GM19328 (cell line): ENCODE data around the gene PRRX2.

Experiments used
- ATAC-seq: cut with Tn5 transposase; IDR thresholded peaks from one replicate; pipeline ENCODE4 v1.9.1; 2021; ENCODE audit warnings: mild to moderate bottlenecking, moderate library complexity; ENCODE audit not compliant: unreplicated experiment

PRRX2 gene

DNA sequence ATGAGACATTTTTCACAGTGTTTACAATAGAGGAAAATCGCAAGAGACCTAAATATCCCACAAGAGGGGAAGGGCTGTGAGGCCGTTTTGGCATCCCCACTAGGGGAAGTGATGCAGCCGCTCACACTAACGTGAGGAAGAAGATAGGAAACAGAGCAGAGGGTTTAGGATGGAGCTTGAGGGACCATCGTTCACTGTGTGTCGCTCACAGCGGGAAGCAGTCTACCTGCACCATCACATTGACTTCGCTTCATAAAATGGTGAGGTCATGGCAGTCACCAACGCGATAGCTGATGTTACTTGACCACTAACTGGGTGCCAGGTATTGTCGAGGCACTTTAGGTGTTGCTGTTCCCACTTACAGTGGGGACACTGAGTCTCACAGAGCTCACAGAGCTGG, 35.6 kb downstream of the PRRX2 start:
- ATAC-seq: no peak

DNA sequence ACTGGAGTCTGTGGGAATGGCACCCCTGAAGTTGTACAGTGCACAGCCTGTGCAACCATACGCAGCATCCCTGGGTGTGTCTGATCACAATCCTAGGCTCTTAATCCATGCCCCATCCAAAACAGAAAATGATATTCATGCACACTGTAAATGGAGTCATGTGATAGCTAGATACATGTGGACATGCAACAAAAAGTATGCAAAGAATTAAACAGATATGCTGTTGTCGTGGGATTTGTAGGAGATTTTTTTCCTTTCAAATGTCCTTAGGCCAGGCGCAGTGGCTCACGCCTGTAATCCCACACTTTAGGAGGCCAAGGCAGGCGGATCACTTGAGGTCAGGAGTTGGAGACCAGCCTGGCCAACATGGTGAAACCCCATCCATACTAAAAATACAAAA, 36.1 kb downstream of the PRRX2 start:
- ATAC-seq: no peak

DNA sequence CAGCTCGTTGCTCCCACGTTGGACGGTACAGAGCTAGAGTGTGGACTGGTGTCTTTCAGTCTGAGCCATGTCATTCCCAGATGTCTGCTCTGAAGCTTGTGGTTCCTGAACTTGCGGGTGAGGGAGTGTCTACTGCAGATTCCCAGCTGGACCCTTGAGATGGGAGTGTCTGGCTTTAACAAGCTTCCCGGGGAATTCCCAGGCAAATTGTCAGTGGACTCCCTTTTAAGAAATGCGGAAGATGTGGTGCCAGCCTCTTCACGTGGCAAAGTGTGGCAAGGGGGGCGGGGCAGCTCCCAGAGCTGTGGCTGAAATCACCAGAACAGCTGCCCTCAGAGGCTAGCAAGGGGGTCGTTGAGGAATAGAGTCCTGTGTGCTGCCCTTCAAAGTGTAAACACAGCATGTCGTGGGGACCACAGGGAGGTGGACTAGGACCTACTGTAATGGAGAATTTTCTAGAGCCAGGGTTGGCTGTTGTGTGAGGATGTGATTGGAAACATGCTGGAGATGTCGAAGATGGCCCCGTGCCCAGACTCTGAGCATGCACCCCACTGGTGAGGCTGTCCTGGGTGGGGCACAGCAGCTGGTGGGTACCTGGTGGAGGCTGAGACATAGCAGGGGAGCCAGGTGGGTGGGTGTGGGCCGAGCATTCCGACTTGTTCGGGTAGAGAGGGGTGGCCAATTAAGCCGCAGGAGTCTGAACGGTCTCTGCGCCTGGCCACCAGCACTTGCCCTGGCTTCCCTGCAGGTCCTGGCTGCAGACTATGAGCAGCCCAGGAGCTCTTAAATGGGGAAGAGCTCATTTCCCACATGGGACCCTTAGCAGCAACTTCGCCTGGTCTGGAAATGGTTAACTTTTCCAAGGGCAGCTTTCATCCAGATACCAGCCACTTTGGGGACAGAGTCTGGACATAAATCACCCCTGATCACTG, 37.4 kb downstream of the PRRX2 start:
- no peak for ATAC-seq

DNA sequence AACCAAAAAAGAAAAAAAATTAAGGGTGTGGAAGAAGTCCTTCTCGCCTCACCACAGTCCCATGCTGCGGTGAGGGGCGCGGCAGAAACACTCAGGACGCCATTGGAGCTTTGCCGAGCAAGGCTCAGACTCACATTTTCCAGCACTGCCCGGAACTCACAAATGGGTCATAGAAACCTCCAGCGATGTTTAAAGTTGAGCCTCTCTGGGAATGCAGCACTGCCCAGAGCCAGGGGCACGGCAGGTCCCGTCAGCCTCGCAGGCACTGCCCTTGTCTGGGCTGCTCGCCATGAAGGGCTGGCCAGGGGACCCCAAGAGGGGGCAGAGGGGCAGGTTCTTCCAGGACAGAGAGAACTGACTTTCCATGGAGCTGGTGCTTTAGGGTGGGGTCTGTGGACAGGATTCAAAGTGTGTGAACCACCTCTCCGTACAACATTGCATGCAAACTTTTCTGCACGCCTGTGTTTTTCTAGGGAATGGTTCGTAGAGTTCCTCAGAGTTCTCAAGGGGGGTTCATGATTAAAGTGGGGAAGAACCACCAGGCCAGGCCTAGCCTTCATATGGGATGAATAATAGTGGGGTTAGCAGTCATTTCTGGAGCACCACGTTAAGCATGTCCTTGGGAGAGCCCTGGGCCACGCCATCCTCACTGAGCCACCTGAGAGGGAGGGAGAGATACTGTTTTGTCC, 38.4 kb downstream of the PRRX2 start:
- no peak for ATAC-seq

DNA sequence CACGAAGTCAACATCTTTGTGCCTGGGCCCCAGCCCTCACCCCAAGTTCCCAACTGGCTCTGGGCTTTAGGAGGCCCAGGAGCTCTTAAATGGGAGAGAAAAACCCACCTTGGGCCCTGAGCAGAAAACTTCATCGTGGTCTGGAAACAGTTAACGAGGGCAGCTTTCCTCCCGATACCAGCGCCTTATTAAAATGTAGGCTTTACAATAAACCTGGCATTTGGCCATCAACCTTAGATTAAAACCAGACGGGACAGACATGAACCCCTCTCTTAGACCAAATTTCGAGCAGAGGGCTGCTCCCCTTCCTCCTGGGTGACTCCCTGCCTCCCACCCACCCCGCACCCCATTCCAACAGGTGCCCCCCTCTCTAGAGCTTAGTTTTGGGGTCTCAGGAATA, 39.4 kb downstream of the PRRX2 start:
- ATAC-seq: no peak

DNA sequence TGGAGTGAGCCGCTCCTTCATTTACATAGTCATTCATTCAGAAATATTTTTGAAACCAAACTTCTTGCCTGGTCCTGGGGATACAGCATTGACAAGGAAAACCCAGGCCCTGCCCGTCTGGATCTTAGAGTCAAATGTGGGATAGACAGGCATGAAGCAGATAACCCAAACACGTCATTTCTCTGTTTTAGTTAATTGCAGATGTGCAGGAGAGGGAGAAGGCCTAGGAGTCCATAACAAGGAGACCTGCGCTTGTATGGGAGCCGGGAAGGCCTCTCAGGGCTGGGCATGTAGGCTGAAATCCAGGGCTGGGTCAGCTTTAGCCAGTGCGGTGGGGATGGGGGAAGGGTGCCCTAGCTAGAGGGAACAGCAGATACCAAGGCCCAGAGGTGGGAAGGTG, 43.3 kb downstream of the PRRX2 start:
- ATAC-seq: no peak

DNA sequence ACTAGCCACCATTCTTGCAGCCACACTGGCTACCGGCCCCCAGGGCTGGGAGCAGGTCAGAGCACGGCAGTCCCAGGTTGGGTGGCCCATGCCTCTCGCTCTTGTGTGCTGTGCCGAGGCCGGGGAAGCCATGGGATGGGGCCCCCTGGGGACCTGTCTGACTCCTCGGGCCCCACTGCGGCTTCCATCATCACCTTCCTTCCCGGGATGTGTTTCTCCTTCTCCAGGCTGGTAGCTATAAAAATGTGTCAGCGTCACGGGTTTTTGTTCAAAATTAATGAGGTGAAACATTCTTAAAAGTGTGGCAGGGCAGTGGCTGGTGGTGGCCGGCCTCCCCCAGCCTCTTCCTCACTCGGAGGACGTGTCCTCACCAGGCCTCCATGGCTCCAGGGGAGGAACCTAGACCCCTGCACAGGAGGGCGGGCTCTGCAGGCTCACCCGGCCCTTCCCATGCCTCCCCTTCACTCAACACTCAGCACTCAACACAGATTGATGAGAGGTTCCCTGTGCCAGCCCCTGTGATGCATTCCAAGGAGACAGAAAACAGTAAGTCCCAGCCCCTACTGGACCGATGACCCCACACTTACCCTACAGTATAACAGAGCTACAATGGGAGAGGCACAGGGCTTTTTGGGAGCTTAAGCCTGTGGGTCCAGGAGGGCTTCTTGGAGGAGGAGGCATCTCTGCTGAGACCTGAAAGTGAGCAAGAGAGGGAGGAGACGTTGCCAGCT, 44.2 kb downstream of the PRRX2 start:
- ATAC-seq: no peak

DNA sequence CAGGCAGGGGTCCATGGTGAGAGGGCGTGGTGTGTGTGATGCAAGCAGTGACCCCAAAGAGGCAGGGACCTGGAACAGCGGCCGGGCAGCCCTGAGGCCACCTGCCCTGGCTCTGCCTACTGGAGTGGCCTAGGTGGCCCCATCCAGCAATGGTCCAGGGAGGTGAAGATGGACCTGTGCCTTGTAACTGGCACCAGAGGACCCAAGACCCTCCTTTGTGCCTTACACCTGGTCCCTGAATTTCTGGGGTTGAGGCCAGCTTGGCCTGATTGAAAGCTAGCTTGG, 44.7 kb downstream of the PRRX2 start:
- no peak for ATAC-seq

DNA sequence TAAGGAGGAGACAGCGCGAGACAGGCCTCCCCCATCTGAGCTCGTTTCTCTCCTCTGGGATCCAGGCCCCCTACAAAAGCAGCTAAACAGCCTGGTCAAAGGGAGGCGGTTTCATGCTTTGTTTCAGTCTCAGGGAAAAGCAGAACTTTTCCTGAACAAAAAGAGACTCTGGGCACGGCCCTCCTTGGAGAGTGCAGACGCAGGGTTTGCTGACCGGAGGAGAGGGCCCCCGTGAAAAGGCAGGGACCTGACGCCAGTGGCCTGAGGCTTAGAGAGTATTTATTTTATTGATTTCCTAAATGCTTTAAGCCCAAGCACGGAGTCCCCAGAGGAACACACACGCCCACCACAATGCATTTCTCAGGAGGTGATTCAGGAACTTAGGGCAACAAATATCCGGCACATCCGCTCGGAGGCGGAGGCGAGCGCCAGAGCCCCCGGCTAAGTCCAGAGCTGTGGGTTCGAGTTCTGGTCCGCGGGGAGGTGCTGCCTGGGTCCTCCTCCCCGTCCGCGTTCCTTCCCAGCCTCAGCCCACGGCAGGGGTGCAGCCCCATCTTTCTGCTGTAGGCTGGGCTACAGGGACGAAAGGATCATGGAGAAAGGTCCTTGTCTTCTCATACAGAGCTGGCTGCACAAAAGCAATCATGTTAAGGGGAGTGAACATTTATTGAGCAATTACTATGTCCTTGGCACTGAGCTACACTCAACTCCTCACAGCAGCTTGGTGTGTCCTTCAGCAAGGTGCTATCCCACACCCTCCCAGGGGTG, 47.4 kb downstream of the PRRX2 start:
- ATAC-seq: no peak

DNA sequence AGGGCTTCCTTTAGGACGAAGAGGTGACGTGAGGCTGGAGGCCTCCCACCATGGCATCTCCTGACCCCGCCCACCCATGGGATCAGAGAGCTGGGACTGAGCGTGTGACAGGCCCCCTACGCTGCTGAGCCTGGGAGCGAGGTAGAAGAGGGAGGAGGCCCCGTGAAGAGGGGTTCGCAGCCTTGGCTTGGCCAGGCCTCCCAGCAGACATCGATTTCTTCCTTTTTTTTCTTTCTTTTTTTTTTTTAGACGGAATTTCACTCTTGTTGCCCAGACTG, 47.9 kb downstream of the PRRX2 start:
- ATAC-seq: no peak

DNA sequence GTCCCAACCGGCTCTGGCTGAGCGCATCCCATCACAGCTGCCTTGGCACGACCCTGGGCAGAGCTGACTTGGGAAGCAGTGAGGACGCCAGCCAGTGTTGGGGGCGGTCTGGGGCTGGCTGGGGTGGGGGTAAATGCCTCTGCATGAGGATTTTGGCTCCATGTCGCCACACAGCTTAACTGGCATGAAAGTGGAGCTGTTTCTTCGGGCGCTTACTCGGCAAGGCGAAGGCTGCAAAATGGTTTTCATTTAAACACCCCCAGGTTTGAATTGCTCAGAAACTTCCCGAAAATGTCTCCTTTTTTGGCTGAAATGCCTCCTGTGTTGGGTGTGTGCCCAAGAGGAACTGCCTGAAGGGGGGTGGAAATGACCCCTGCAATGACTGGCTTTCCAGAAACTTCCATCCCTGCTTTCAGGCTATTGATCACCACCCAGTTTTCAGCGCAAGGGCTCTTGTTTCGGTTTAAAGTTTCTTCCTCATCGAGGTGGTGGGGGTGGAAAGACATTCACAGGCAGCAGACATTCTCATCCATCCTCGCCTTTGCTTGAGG, 49.1 kb downstream of the PRRX2 start:
- no peak for ATAC-seq

DNA sequence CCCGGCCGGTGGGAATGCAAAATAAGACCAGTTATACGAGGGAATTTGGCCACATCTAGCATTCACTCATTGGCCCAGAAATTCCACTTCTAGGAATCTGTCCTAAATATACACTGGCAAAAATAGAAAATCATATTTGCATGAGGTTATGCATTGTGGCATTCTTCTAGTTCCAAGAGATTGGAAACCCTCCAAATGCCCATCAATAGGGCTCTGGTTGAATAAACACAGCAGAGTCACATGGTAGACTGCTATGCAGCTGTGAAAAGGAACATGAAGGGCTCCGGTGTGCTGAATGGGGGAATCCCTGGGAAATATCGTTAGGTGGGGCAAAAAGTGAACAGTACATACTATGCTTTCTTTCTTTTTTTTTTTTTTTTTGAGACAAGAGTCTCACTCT, 50.6 kb downstream of the PRRX2 start:
- ATAC-seq: no peak

DNA sequence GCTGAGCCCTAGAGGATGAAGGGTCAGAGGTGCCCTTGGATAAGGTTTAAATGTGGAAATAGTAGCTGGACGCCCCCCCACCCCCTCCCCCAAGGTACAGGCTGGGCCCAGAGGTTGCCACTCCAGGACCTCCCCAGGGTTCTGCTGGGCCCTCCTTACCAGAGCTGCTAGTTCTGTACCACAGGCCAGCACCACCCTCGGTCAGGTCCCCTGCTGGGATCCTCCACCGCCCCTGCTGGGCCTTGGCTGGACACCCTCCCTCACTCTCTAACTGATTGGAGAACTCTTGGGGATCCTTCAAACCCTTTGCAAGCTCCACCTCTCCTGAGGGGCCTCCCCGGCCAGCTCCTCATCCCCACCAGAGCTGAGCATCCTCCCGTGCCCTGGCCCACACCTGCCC, 52.5 kb downstream of the PRRX2 start:
- ATAC-seq: no peak

DNA sequence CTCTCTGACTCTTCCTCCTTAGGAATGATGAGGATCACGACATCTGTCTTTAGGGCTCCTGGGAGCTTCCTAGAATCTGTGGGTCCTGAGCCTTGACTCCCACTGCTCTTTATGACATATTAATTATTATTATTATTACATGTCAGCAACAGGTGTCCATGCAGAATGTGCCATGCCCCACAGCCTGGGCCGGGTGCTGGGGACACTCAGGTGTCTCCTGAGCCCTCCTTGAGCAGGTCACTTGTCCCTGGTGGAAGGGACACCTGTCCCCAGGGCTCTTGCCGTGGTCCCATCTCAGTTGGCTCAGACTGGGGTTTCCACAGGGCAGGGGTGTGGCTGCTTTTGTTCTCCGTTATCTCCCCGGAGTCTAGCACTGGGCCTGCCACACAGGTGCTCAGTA, 53.2 kb downstream of the PRRX2 start:
- ATAC-seq: no peak

DNA sequence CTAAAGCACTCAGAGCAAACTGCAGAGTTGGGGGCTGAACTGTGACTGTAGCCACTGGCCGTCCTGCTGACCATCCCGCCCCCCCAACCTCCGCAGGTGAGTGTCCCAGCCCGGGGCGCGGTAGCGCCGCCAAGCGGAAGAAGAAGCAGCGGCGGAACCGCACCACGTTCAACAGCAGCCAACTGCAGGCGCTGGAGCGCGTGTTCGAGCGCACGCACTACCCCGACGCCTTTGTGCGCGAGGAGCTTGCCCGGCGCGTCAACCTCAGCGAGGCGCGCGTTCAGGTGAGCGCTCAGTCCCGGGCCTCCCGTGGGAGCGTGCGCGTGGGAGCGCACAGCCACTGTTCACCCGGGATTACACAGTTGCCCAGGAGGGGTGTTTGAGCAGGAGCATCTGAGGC, 53.7 kb downstream of the PRRX2 start:
- no peak for ATAC-seq

DNA sequence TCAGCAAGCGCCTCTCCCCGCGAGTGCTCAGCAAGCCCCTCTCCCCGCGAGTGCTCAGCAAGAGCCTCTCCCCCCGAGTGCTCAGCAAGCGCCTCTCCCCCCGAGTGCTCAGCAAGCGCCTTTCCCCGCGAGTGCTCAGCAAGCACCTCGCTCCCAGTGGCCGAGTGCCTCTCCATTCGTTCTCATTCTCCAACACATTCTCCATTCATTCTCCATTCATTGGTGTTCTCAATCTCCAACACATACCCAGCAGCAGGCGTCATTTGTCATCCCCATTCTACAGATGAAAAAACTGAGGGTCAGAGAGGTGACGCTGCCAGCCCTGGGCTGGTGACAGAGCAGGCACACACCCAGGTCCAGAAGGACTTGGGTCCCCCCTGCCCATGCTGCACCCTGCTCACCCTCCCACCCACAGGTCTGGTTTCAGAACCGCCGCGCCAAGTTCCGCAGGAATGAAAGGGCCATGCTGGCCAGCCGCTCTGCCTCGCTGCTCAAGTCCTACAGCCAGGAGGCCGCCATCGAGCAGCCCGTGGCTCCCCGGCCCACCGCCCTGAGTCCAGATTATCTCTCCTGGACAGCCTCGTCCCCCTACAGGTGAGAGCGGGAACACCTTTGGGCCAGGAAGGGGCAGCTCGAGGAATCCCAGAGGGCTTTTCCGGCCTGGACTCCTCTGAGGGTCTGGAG, 54.9 kb downstream of the PRRX2 start:
- ATAC-seq: no peak

DNA sequence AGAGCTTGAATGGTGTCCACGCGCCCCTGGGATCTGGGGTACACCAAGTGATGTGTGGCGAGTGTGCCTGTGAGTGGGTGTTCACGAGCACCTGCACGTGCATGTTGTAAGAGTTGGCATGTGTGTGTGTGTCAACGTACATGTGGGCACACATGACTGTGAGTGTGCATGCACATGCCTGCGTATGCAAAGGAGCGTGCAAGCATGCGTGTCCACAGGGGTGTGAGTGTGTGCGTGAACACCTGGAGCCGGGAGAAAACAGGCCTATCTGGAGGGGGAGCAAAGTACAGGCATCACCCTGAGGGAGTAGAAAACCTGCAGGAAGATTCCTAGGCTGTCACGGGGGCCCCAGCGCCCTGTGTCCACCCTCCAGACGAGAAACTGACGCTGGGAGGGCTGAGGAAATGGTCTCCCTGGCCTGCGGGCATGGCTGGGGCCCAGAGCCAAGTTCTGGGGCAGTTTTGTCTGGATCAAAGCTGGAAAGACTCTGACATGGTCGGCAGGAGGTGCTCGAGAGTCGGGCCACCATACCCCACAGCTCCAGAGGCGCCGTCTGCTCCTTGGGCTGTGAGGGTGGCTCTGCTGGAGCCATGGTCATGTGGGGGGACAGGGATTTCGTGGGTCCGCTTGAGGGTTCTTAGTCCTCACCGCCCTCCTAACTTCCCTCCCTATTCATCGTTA, 55.6 kb downstream of the PRRX2 start:
- no peak for ATAC-seq

DNA sequence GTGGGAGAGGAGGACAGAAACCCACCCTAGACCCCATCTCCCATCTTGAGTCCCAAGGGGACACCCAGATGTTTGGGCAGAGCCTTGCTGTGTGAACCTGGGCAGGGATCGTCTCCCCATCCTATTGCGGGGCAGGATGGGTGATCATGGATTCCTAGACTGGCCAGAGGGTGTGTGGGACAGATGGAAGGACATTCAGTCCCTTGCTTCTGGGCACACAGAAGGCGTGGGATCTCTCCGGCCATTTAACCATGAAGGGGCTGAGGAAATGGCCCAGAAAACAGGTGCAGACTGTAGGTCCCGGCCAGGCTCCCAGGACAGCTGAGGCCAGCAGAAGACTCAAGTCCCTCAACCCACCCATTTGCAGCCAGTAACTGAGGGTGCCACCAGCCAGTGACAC, 57.5 kb downstream of the PRRX2 start:
- ATAC-seq: no peak

DNA sequence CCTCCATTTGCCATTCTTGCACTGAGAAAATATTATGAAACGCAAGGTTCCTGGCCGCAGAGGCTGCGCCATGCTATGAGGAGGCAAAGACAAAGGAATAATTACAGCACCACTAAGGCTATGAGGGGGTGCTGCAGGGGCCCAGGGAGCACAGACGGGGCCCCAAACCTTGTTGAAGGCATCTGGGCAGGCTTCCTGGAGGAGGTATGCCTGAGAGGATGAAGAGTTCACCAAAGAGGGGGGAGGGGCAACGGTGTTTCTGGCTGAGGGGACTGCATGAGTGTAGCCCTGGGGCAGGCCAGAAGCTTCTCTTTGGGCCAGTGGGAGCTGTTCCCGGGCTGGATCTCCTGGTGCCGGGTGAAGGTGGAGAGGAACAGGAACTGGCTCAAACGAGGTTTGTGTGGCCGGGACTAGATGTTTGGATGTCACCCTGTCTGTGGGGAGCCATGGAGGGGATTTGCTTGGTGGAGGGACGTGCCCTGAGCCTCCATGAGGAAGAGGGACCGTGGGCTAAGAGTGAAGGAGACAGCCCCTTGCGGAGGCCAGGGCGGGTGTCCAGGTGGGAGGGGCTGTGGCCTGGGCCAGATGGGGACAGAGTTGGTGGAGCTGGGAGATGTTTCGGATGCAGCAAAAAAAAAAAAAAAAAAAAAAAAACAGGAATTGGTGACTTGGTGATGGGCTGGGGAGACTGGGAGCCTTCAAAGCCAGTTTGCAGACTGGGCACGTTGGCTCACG, 59.2 kb downstream of the PRRX2 start:
- no peak for ATAC-seq
